Osteoblast (primary cell): Measurements from ENCODE around the gene HCN2. TPM values are rescaled to one million over a fixed set of nuclear protein-coding genes. Genes with fewer than 3 reads are reported as not detected.
"Not testable (repeated sequence)": the region's sequence is repeated elsewhere in the genome, so short reads cannot be mapped to it uniquely, and the experiment has no call there.

Experiments
- DNase-seq: peaks from one replicate; pipeline ENCODE4 v3.0.0; 2011; ENCODE audit warnings: low spot score, mixed read lengths; ENCODE audit not compliant: insufficient read length; ENCODE audit errors: missing footprints
- H2AFZ ChIP-seq: 2 replicates; pipeline ENCODE4 v1.6.0; 2011; ENCODE audit warnings: mild to moderate bottlenecking, low read length
- H3K27ac ChIP-seq: 2 replicates; pipeline ENCODE4 v1.5.1; 2011; ENCODE audit warnings: mild to moderate bottlenecking, low read depth, low read length, moderate library complexity
- H3K27me3 ChIP-seq: 2 replicates; pipeline ENCODE4 v1.6.0; 2012; ENCODE audit warnings: mild to moderate bottlenecking, control low read depth, inconsistent platforms, low read length, moderate library complexity; ENCODE audit not compliant: insufficient read depth
- H3K36me3 ChIP-seq: 2 replicates; pipeline ENCODE4 v1.5.1; 2011; ENCODE audit warnings: mild to moderate bottlenecking, low read length, control low read depth, moderate library complexity; ENCODE audit not compliant: insufficient read depth
- H3K4me1 ChIP-seq: 2 replicates; pipeline ENCODE4 v1.5.1; 2011; ENCODE audit warnings: mild to moderate bottlenecking, low read length, control low read depth, moderate library complexity; ENCODE audit not compliant: insufficient read depth
- H3K4me2 ChIP-seq: 2 replicates; pipeline ENCODE4 v1.6.0; 2011; ENCODE audit warnings: mild to moderate bottlenecking, low read length; ENCODE audit not compliant: insufficient read depth
- H3K4me3 ChIP-seq: fragments of 200-600 bp; sonication (generic); 3 replicates; pipeline ENCODE4 v1.5.1; 2012; ENCODE audit warnings: mild to moderate bottlenecking, low read length, inconsistent platforms; ENCODE audit not compliant: insufficient read depth
- H3K79me2 ChIP-seq: 2 replicates; pipeline ENCODE4 v1.6.0; 2012; ENCODE audit warnings: mild to moderate bottlenecking, low read length, control low read depth, inconsistent platforms; ENCODE audit not compliant: insufficient read depth
- H3K9me3 ChIP-seq: 2 replicates; pipeline ENCODE4 v1.5.1; 2011; ENCODE audit warnings: low read depth, low read length, control low read depth
- H4K20me1 ChIP-seq: 2 replicates; pipeline ENCODE4 v1.6.0; 2012; ENCODE audit warnings: mild to moderate bottlenecking, low read length, control low read depth; ENCODE audit not compliant: insufficient read depth
- CTCF ChIP-seq: IDR thresholded peaks from 2 replicates; pipeline ENCODE4 v1.5.1; 2011; ENCODE audit warnings: mild to moderate bottlenecking, low read depth, low read length, moderate library complexity; ENCODE audit errors: extremely low read depth
- total RNA-seq: library from RNA; depleted of rRNA; stranded (reverse); fragments of >200 nt; gene quantifications from 2 replicates; pipeline ENCODE4 v1.2.3, GENCODE V29; 2012

The HCN2 gene
- total RNA-seq, 1 donor, result 1.4 TPM

GRCh38 chr19:604355-604754 lies 14.7 kb downstream of the HCN2 start:
- no peak for TF ChIP-seq CTCF
- Histone ChIP-seq H3K79me2 (no peaks in the 10 kb centered on the region), H3K27me3 (no peaks in the 10 kb centered on the region), H3K27ac (no peak overlapping the region), H4K20me1 (no peaks in the 10 kb centered on the region), H3K4me1 (no peaks in the 10 kb centered on the region), H2AFZ (no peak overlapping the region), H3K4me3 (no peak overlapping the region), H3K4me2 (no peak overlapping the region), H3K9me3 (no peaks in the 10 kb centered on the region), H3K36me3 (no peaks in the 10 kb centered on the region)
- no peak for DNase-seq

GRCh38 chr19:605061-605971 lies 15.6 kb downstream of the HCN2 start:
- H3K4me3 ChIP-seq, H2AFZ ChIP-seq, H3K36me3 ChIP-seq, DNase-seq, H3K4me2 ChIP-seq, H3K4me1 ChIP-seq, H3K79me2 ChIP-seq, H4K20me1 ChIP-seq, H3K27ac ChIP-seq, H3K27me3 ChIP-seq, H3K9me3 ChIP-seq: not testable (repeated sequence)

GRCh38 chr19:607301-608154 lies 17.8 kb downstream of the HCN2 start:
- Histone ChIP-seq H3K4me2 (no peak overlapping the region), H3K27me3 (no peaks in the 10 kb centered on the region), H3K27ac (no peak overlapping the region), H3K4me1 (peaks cover 9% of the 10 kb centered on the region), H3K9me3 (no peaks in the 10 kb centered on the region), H2AFZ (no peak overlapping the region), H4K20me1 (no peaks in the 10 kb centered on the region), H3K4me3 (no peak overlapping the region), H3K36me3 (no peaks in the 10 kb centered on the region), H3K79me2 (no peaks in the 10 kb centered on the region)
- DNase-seq, result no peak
- TF ChIP-seq CTCF, result no peak

- Histone ChIP-seq H3K9me3 (no peaks in the 10 kb centered on the region), H3K36me3 (no peaks in the 10 kb centered on the region), H3K4me3 (no peak overlapping the region), H3K27ac (no peak overlapping the region), H3K27me3 (no peaks in the 10 kb centered on the region), H4K20me1 (no peaks in the 10 kb centered on the region), H2AFZ (no peak overlapping the region), H3K4me2 (no peak overlapping the region), H3K79me2 (no peaks in the 10 kb centered on the region), H3K4me1 (peaks cover 9% of the 10 kb centered on the region)
- no peak for TF ChIP-seq CTCF
- DNase-seq, result no peak
These were observed 18.7 kb downstream of the HCN2 start for GRCh38 chr19:608155-609003.
